H9 (cell line): Measurements from ENCODE around the gene ING2. TPM values are rescaled to one million over a fixed set of nuclear protein-coding genes. Genes with fewer than 3 reads are reported as not detected.
A peak's percentile ranks its signal among the peaks of the same experiment; 100 is the strongest.

Experiments used
- DNase-seq: peaks from one replicate; pipeline ENCODE4 v3.0.0-alpha.2; 2017
- H2AFZ ChIP-seq: one replicate; pipeline ENCODE4 v1.6.1; 2013; ENCODE audit warnings: mild to moderate bottlenecking, low read length, control low read depth, moderate library complexity
- H2AK5ac ChIP-seq: 2 replicates; pipeline ENCODE4 v1.6.1; 2013; ENCODE audit warnings: low read length, control low read depth, mixed read lengths; ENCODE audit not compliant: insufficient read length
- H2BK120ac ChIP-seq: one replicate; pipeline ENCODE4 v1.6.1; 2013; ENCODE audit warnings: low read depth, mild to moderate bottlenecking, low read length, control low read depth, inconsistent platforms; ENCODE audit not compliant: poor library complexity, severe bottlenecking
- H2BK12ac ChIP-seq: 2 replicates; pipeline ENCODE4 v1.6.1; 2013; ENCODE audit warnings: low read length, control low read depth, mixed read lengths, low read depth; ENCODE audit not compliant: insufficient read length
- H2BK15ac ChIP-seq: 2 replicates; pipeline ENCODE4 v1.6.1; 2013; ENCODE audit warnings: low read depth, low read length, control low read depth
- H2BK20ac ChIP-seq: one replicate; pipeline ENCODE4 v1.6.1; 2013; ENCODE audit warnings: low read depth, mild to moderate bottlenecking, low read length, control low read depth, inconsistent platforms; ENCODE audit not compliant: poor library complexity, severe bottlenecking
- H2BK5ac ChIP-seq: 2 replicates; pipeline ENCODE4 v1.6.1; 2013; ENCODE audit warnings: low read length, control low read depth, mixed read lengths; ENCODE audit not compliant: insufficient read length
- H3K14ac ChIP-seq: 2 replicates; pipeline ENCODE4 v1.6.1; 2013; ENCODE audit warnings: low read length, control low read depth; ENCODE audit not compliant: insufficient read depth
- H3K18ac ChIP-seq: 2 replicates; pipeline ENCODE4 v1.6.1; 2013; ENCODE audit warnings: low read depth, mild to moderate bottlenecking, mixed read lengths, low read length, control low read depth; ENCODE audit not compliant: insufficient read length
- H3K23ac ChIP-seq: 2 replicates; pipeline ENCODE4 v1.6.1; 2013; ENCODE audit warnings: low read length, control low read depth, mixed read lengths, low read depth; ENCODE audit not compliant: insufficient read length
- H3K23me2 ChIP-seq: 2 replicates; pipeline ENCODE4 v1.6.1; 2013; ENCODE audit warnings: low read depth, mild to moderate bottlenecking, mixed read lengths, low read length, control low read depth; ENCODE audit not compliant: insufficient read length, poor library complexity, severe bottlenecking
- H3K27ac ChIP-seq: 2 replicates; pipeline ENCODE4 v1.5.1; 2013; ENCODE audit warnings: low read length, control low read depth, mixed read lengths, low read depth; ENCODE audit not compliant: insufficient read length
- H3K27me3 ChIP-seq: 2 replicates; pipeline ENCODE4 v1.6.1; 2013; ENCODE audit warnings: low read length, control low read depth, inconsistent platforms; ENCODE audit not compliant: insufficient read depth
- H3K4ac ChIP-seq: 2 replicates; pipeline ENCODE4 v1.6.1; 2013; ENCODE audit warnings: low read depth, mild to moderate bottlenecking, control low read depth, inconsistent platforms, low read length, moderate library complexity
- H3K4me1 ChIP-seq: 2 replicates; pipeline ENCODE4 v1.6.1; 2013; ENCODE audit warnings: low read length, control low read depth, inconsistent platforms; ENCODE audit not compliant: insufficient read depth
- H3K4me2 ChIP-seq: 2 replicates; pipeline ENCODE4 v1.6.1; 2013; ENCODE audit warnings: low read length, control low read depth, mixed read lengths; ENCODE audit not compliant: insufficient read length, insufficient read depth
- H3K56ac ChIP-seq: 2 replicates; pipeline ENCODE4 v1.6.1; 2013; ENCODE audit warnings: low read depth, mild to moderate bottlenecking, mixed read lengths, low read length, control low read depth; ENCODE audit not compliant: insufficient read length
- H3K79me1 ChIP-seq: 2 replicates; pipeline ENCODE4 v1.6.1; 2013; ENCODE audit warnings: low read depth, mild to moderate bottlenecking, moderate library complexity, low read length, control low read depth, inconsistent platforms; ENCODE audit not compliant: insufficient read depth, poor library complexity, severe bottlenecking
- H3K79me2 ChIP-seq: 2 replicates; pipeline ENCODE4 v1.6.1; 2013; ENCODE audit warnings: low read length, control low read depth, inconsistent platforms; ENCODE audit not compliant: insufficient read depth
- H3K9ac ChIP-seq: 2 replicates; pipeline ENCODE4 v1.6.1; 2013; ENCODE audit warnings: low read length, control low read depth, mixed read lengths; ENCODE audit not compliant: insufficient read length; ENCODE audit errors: extremely low read depth
- H3K9me3 ChIP-seq: one replicate; pipeline ENCODE4 v1.6.1; 2013; ENCODE audit warnings: low read depth, low read length, inconsistent platforms; ENCODE audit not compliant: control insufficient read depth
- H3T11ph ChIP-seq: one replicate; pipeline ENCODE4 v1.6.1; 2013; ENCODE audit warnings: mild to moderate bottlenecking, low read length, control low read depth, inconsistent platforms
- H4K20me1 ChIP-seq: one replicate; pipeline ENCODE4 v1.6.1; 2013; ENCODE audit not compliant: control insufficient read depth, insufficient read length, insufficient read depth
- H4K5ac ChIP-seq: 2 replicates; pipeline ENCODE4 v1.6.1; 2013; ENCODE audit warnings: low read depth, mild to moderate bottlenecking, mixed read lengths, low read length, control low read depth; ENCODE audit not compliant: insufficient read length
- H4K8ac ChIP-seq: replicated peaks from 2 replicates; pipeline ENCODE4 v1.6.1; 2013; ENCODE audit warnings: low read length, control low read depth, mixed read lengths, low read depth; ENCODE audit not compliant: insufficient read length
- H4K91ac ChIP-seq: 2 replicates; pipeline ENCODE4 v1.6.1; 2013; ENCODE audit warnings: low read depth, mild to moderate bottlenecking, moderate library complexity, mixed read lengths, low read length, control low read depth; ENCODE audit not compliant: insufficient read length
- H3K27ac Mint-ChIP-seq, 3 experiments: 2 replicates in 2 of 3; 3 replicates in 1 of 3; pipeline ENCODE4 v1.8.0; 2020 to 2021; ENCODE audit warnings: mixed read lengths in 3 of 3, mild to moderate bottlenecking in 1 of 3, moderate library complexity in 1 of 3
- H3K27me3 Mint-ChIP-seq: 2 replicates; pipeline ENCODE4 v1.8.0; 2021; ENCODE audit warnings: low read depth, mild to moderate bottlenecking, moderate library complexity, mixed read lengths
- H3K36me3 Mint-ChIP-seq, 3 experiments: 2 replicates in 2 of 3; 3 replicates in 1 of 3; pipeline ENCODE4 v1.8.0; 2020 to 2021; ENCODE audit warnings: low read depth in 3 of 3, mixed read lengths in 3 of 3; ENCODE audit not compliant: insufficient read depth in 1 of 3
- H3K4me1 Mint-ChIP-seq, 2 experiments: 2 replicates each; pipeline ENCODE4 v1.8.0; 2020; ENCODE audit warnings: mixed read lengths in 2 of 2
- H3K4me3 Mint-ChIP-seq, 2 experiments: 2 replicates in 1 of 2; 3 replicates in 1 of 2; pipeline ENCODE4 v1.8.0; 2020 to 2021; ENCODE audit warnings: mild to moderate bottlenecking in 2 of 2, mixed read lengths in 2 of 2, moderate library complexity in 1 of 2
- H3K9me3 Mint-ChIP-seq, 2 experiments: 2 replicates in 1 of 2; 3 replicates in 1 of 2; pipeline ENCODE4 v1.8.0; 2020; ENCODE audit warnings: mild to moderate bottlenecking in 2 of 2, mixed read lengths in 2 of 2, moderate library complexity in 1 of 2
- CTCF ChIP-seq: fragments of 200-600 bp; sonication (generic); conservative IDR thresholded peaks from 3 replicates; pipeline ENCODE4 v1.8.0; 2021; ENCODE audit warnings: antibody characterized with exemption, mild to moderate bottlenecking
- WGBS: extraction: QIAGEN DNeasy Blood & Tissue Kit; methylation state at CpG from one replicate; pipeline ENCODE4 v1.1.7; 2013; ENCODE audit warnings: missing lambda C conversion rate, low lambda C conversion rate, mixed read lengths; ENCODE audit not compliant: insufficient read length; ENCODE audit errors: extremely low coverage; 5-methylcytosine and 5-hydroxymethylcytosine counted together
- total RNA-seq: library from RNA; stranded (reverse); gene quantifications from 2 replicates; pipeline ENCODE4 v1.2.1, GENCODE V29; 2021

ING2 gene
- total RNA-seq, 1 experiment from 2014 or later: 18.6 TPM

- H4K20me1 ChIP-seq: no peaks in the 10 kb centered on the region
These were observed 561 bp upstream of the ING2 start for GRCh38 chr4:183504064-183504929.

More at GRCh38 chr4:183504064-183504929, 561 bp upstream of the ING2 start:
- Histone ChIP-seq H3K27me3 (no peaks in the 10 kb centered on the region), H4K8ac (no peak overlapping the region), H4K5ac (no peak overlapping the region), H3K79me1 (no peaks in the 10 kb centered on the region), H3K56ac (no peak overlapping the region), H3K4me2 (peak overlapping the region; percentile 89), H2BK120ac (no peak overlapping the region), H3K9ac (peak overlapping the region; percentile 48), H2BK15ac (no peak overlapping the region), H2BK20ac (no peak overlapping the region), H4K91ac (no peak overlapping the region), H3K4ac (no peak overlapping the region), H3K18ac (peak overlapping the region; percentile 72), H3K23ac (no peak overlapping the region), H3K14ac (peak overlapping the region; percentile 81), H2AK5ac (no peak overlapping the region), H3K9me3 (no peaks in the 10 kb centered on the region), H3K27ac (peak overlapping the region; percentile 6), H2BK5ac (no peak overlapping the region), H2BK12ac (no peak overlapping the region), H2AFZ (no peak overlapping the region), H3K4me1 (no peaks in the 10 kb centered on the region; the same call in 1 of the 2 replicates), H3T11ph (no peak overlapping the region), H3K79me2 (peaks cover 5% of the 10 kb centered on the region; the same call in 1 of the 2 replicates), H3K23me2 (peaks cover 9% of the 10 kb centered on the region)
- Mint-ChIP-seq H3K27me3 (no peaks in the 10 kb centered on the region), H3K27ac (peak overlapping the region; percentile 78 to 96 (median 84); a peak in 4 of 7 replicates), H3K36me3 (no peaks in the 10 kb centered on the region), H3K4me1 (peaks cover 13 to 18% of the 10 kb centered on the region in 2 experiments), H3K4me3 (peak overlapping the region; percentile 94 to 95), H3K9me3 (no peaks in the 10 kb centered on the region)
- no CpG with 5 or more reads among the region's 106 CpGs for WGBS
- DNase-seq: peak; percentile 98
- TF ChIP-seq CTCF: no peak
